Lower leg skin (tissue), 3 donors: Measurements from ENCODE around the gene PRRG2.

Source experiments
- POLR2A ChIP-seq, 2 donors: fragments of 450-650 bp; IDR thresholded peaks; one replicate each; pipeline ENCODE4 v1.6.1; 2016 to 2017; ENCODE audit warnings: antibody characterized with exemption in 2 of 2, mild to moderate bottlenecking in 1 of 2, moderate library complexity in 1 of 2
- TF ChIP-seq, protein P1 (sequence below), 3 donors: fragments of 450-650 bp; IDR thresholded peaks; one replicate each; pipeline ENCODE4 v1.5.1; 2016; ENCODE audit warnings: antibody characterized with exemption in 3 of 3, mild to moderate bottlenecking in 3 of 3, moderate library complexity in 2 of 3

DNA sequence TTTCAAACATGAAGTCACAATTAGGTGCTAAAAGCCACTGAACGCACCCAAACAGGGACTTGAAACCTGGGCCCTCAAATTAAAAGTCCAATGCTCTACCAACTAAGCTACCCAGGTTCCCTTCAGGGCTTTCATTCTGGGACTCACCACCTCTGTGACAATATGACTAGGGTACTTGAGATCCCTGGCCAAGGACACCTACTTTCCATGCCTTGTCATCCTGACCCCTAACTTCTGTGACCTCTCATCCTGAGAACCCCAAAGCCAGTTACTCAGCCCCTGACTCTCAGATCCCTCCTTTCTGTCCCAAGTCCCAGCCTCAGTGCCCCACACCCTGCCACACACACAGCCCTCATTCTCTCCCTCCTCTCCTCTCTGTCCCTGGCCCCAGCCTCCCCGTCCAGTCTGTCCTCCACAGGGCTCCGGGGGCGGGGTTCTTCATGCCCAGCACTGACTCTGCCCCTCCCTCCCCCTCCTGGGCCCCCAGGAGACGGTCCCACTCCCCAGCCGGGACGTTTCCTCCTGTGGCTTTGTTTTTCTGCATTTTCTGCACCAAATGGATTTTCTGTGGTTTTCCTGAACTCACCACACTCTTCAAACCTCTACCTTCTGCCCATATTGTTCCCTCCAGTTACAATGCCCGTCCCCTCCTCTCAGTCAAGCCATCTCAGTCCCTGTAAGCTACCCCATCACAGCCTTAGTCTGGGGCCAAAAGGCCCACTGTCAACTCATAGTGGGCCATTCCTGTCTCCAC lies 46.3 kb upstream of the PRRG2 start:
- no peak for TF ChIP-seq POLR2A (IDR thresholded peaks at IDR 0.05)
- TF ChIP-seq, protein P1, sequence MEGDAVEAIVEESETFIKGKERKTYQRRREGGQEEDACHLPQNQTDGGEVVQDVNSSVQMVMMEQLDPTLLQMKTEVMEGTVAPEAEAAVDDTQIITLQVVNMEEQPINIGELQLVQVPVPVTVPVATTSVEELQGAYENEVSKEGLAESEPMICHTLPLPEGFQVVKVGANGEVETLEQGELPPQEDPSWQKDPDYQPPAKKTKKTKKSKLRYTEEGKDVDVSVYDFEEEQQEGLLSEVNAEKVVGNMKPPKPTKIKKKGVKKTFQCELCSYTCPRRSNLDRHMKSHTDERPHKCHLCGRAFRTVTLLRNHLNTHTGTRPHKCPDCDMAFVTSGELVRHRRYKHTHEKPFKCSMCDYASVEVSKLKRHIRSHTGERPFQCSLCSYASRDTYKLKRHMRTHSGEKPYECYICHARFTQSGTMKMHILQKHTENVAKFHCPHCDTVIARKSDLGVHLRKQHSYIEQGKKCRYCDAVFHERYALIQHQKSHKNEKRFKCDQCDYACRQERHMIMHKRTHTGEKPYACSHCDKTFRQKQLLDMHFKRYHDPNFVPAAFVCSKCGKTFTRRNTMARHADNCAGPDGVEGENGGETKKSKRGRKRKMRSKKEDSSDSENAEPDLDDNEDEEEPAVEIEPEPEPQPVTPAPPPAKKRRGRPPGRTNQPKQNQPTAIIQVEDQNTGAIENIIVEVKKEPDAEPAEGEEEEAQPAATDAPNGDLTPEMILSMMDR (IDR thresholded peaks at IDR 0.05): no peak
